ENCODE results near the gene ATG2A.

- TF ChIP-seq EZH2phosphoT487 (IDR thresholded peaks at IDR 0.05; ENCODE audit: low read depth, severe bottlenecking, unreplicated experiment) (no peak), EZH2 (IDR thresholded peaks at IDR 0.05; ENCODE audit: borderline replicate concordance) (no peak)
Observed at GRCh38 chr11:64885367-64886286, 31.4 kb downstream of the ATG2A start.
